Hematopoietic multipotent progenitor cell (in vitro differentiated cells): ENCODE data around the gene FBXL7. TPM values are rescaled to one million over a fixed set of nuclear protein-coding genes. Genes with fewer than 3 reads are reported as not detected.

Experiments
- DNase-seq, 3 donors: peaks; one replicate each; pipeline ENCODE4 v3.0.0-alpha.2; 2011 to 2015; ENCODE audit warnings: low read depth in 2 of 3, low spot score in 2 of 3
- total RNA-seq: library from RNA; depleted of rRNA; stranded (reverse); fragments of >200 nt; gene quantifications from one replicate; pipeline ENCODE4 v1.2.3, GENCODE V29; 2012

FBXL7 gene
- total RNA-seq, 1 donor, result under 0.01 TPM

DNA sequence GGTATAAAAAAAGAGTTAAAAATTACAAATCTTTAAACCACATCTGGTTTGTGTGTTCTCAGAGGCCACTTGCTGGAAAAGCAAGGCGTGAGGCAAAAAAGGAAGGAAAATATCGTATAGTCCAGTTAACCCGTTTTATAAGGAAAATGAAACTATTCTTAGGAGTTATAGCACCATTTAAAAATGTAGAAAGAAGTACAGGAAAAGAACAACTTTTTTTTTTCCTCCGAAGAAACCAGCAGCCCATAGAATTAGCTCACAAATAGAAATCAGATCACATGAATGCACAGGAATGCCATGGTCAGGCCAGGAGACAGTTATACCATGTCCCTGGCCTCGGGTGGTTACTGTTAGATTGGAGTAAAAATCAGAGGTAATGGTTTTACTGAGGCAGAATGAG, 241.6 kb downstream of the FBXL7 start:
- DNase-seq, result no peak

DNA sequence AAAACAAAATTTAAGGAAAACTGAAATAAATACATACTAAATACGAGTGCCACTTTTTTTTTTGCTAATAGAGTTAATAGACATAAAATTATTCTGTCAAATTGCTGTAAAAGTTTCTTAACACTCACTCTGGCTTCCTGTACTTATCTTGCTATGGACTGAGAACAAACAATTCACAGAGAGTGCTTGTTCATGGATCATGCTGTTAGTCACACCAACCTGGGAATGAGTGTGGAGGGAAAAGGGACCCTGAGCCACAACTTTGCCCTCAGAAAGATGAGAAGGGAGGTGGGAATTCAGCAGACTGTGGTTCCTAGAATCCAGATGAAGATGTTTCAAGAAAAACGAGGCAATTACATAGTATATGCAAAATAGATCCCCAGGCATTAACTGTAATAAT, 246.9 kb downstream of the FBXL7 start:
- no peak for DNase-seq

DNA sequence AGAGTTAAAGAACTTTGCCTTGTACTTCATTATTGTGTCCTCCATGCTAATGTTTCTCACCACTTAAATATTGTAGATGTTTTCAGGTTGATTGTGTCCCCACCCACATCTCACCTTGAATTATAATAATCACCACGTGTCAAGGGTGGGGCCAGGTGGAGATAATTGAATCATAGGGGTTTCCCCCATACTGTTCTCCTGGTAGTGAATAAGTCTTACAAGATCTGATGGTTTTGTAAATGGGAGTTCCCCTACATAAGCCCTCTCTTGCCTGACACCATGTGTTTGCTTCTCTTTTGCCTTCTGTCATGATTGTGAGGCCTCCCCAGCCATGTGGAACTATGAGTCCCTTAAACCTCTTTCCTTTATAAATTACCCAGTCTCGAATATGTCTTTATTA, 248.3 kb downstream of the FBXL7 start:
- no peak for DNase-seq

DNA sequence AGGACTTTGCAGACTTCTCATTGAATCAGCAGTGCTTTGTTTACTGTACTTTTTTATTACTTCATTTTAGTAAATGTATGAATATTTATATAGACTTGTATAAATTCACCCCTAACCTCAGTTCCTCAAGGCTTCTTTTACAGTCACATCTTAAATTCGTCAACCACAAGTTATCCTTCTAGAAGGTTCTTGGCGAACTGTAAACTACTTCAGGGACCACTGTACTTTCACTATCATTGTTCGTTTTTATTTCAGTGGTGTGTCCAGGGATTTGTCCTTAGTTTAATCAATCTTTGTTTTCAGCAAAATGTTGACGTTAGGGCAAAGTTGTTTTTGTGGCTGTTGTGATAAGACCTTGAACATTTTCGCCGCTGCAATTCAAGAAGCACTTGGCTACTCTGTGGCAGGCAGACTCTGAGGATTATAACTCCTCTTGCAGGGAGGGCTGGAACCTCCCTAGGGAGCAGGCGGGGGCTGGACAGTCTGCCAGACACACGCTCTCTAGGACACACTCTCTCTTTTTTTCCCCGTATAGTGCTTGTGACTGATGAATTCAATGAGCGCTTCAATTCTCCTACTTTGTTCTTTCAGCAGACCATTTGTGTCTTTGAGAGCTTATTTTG, 252.8 kb downstream of the FBXL7 start:
- DNase-seq, result no peak

- no peak for DNase-seq
These were observed 253.8 kb downstream of the FBXL7 start for GRCh38 chr5:15753752-15754151.

DNA sequence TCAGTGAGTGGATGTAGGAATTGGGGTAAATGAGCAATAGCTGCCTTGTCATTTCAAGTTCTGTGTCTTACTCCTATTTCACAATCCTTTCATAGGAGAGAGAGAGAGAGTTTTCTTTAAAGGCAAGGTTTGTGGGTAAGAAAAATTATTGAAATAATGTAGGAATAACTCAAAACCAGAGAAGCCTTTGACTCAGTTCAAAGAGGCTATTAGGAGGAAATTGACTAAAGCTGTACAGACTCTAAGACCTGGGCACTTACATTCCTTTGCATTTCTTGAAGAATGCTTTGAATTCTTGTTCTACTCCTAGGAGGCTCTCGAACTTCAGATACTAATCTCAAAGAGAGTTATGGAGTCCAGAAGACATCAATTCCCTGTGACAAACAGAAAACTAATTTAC, 257.1 kb downstream of the FBXL7 start:
- DNase-seq, result no peak

GRCh38 chr5:15757619-15758018, 257.6 kb downstream of the FBXL7 start:
- DNase-seq, result no peak

- DNase-seq, result no peak
These were observed 262.7 kb downstream of the FBXL7 start for GRCh38 chr5:15762668-15763067.

DNA sequence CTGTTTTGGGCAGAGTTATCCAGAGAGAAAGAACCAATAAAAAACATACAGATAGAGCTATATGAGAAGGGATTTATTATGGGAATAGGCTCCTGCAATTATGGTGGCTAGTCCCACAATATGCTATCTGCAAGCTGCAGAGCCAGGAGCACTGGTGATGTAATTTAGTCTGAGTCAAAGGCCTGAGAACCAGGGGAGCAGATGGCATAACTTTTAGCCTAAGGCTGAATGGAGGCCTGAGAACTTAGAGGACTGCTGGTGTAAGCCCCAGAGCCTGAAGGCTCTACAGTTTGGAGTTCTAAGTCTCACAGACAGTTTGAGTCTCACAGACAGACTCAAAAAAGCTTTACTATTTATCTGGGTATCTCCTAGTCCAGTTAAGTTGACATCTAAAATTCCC, 263.8 kb downstream of the FBXL7 start:
- no peak for DNase-seq

DNA sequence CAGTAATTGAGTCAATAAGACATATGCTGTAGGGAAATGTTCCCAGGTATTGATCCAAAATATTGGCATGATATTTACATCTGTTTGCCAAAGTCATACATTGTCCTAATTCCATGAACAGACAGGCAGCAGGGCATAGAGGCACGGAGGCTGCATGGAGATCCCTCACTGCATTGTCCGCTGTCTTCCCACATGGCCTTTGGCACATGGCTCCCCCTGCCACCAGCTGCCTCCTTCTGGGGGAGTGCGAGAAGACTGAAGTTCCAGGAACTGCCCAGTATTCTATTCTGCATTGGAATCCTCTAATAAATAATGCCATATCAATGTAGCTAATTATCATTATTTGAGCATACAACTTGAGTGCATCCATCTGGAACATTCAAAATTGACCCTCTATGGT, 269.0 kb downstream of the FBXL7 start:
- no peak for DNase-seq

GRCh38 chr5:15772131-15772530, 272.2 kb downstream of the FBXL7 start:
- DNase-seq, result no peak

DNA sequence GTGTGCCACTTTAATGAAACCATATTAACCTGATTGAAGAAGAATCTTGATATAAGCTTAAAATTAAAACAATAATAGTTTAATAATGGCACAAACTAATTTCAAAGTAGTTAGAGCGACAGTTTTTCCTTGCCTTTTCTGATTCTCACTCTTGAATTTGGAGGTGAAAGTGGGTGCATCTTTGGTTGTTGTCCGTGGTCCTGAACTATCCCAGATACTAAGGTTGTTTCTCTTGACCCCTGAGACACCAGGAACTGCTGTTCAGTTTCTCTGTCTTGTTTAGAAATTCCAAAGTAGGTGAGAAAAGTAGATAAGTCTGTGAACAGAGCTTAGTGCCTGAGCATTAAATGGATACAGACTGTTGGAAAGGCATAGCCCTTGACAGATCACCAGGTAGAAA, 274.7 kb downstream of the FBXL7 start:
- DNase-seq, result no peak

- DNase-seq, result no peak
These were observed 276.4 kb downstream of the FBXL7 start for GRCh38 chr5:15776346-15776745.

- no peak for DNase-seq
These were observed 283.8 kb downstream of the FBXL7 start for GRCh38 chr5:15783734-15784133.

DNA sequence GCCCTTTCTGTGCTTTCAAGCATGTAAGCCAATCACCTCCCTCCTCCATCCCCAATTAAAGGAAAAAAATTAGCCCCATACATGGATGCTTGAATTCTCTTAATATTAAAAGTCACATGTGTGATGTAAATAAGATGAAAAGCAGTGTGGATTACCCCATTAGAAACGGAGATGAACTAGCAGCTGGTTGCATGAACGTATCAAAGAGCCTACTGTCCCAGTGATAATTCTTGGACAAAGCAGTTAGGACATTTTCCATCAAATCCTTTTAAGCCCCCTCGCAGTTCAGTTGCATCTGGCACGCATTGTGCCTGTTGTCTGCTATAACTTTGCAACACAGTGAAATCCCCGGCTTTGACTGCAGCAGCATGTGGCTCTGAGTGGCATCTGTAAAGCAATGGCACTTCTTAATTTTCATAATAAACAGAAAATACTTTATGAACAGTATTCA, 285.6 kb downstream of the FBXL7 start:
- DNase-seq, result no peak

GRCh38 chr5:15786326-15786725, 286.3 kb downstream of the FBXL7 start:
- DNase-seq, result no peak

DNA sequence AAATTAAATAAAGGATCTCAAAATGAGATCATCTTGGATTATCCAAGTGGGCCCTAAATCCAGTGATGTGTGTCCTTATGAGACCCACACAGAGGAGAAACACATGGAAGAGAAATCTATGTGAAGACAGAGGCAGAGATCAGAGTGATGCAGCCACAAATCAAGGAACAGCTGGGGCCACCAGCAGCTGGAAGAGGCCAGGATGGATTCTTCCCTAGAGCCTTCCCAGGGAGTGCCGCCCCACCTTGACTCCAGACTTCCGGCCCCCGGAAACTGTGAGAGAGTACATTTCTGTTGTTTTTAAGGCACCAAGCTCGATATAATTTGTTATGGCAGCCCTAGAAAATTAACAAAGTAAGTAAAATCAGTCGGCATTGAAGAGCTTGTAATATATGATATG, 286.9 kb downstream of the FBXL7 start:
- no peak for DNase-seq

- DNase-seq, result no peak
These were observed 287.7 kb downstream of the FBXL7 start for GRCh38 chr5:15787681-15788080.

DNA sequence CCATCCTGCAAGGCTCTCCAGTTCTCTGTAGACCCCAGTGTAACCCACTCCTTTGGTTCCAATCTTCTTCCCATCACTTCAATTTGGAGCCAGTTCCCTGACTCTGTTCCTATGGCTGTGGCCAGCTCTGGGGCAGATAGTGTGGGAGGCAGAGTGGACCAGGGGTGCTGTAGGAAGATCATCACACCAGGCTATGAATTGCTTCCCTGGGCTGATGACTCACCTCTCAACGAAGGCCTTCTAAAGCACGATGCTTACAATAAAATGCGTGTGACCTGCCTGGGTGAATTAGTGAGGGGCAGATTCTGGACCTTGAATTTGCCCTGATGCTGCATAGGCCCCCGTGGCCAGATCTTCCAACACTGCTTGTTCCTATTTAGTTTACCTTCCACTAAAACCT, 289.7 kb downstream of the FBXL7 start:
- no peak for DNase-seq

DNA sequence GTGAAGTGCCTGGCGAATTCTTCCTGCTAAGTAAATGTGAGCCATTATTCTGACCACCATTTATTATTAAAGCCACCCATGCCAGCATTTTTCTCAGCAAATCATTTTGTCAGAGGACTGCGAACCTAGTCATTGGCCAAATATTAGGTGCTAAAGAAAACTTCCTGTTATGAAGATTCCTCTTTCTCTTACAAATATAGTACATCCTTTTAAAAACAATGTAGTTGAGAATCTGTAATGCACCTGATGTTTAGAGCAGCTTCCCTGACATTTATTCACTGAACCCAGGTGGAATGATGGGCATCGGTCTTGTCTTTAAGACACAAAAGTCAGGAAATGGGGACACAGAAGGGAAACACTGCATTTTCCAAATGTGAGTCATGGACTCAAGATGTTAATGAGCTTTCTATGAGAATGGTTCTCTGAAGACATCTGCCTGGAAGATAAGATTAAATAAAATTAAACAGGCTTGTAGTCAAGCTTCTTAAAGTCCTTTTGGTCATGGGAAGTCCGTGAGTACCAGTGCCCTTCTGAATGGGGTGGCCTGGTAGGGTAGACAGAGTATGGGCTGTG, 290.6 kb downstream of the FBXL7 start:
- DNase-seq, result no peak

DNA sequence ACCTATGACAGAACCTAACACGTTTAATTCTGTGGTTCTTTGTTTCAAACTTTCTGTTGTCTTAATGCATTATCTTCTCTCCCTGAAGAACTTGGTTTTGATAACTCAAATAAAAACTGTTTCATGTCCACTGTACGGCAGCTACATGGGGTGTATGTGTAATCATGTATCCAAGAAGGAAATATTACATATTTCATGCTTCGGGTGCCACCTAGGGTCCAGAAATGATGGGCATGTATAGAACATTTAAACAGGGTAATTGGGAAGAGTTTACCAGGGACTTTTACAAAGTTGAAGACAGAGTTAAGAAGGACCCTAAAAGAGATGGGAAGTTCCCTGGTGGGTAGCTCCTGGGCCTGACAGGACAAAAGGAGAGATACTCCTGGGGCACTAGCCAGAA, 291.3 kb downstream of the FBXL7 start:
- DNase-seq, result no peak

DNA sequence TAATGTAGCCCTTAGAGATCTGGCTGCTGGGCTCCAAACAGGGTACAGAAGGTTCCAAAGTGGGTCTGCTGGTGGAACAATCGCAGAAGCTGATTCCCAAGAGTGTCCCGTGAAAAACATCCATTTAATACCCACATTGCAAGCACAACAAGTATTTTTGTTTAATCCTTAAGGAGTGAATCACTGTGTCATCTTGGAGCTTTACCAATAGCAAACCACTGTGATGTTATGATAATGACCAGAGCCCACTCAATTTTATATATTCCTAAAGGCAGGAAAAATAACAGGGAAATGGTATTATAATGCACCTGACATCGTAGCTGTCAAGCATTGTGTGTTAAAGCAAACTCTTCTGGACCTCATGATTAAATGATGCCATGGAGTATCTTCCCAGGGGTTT, 291.9 kb downstream of the FBXL7 start:
- DNase-seq, result no peak
